Keratinocyte (primary cell): ENCODE data around the gene C20orf144. TPM values are rescaled to one million over a fixed set of nuclear protein-coding genes. Genes with fewer than 3 reads are reported as not detected.

ENCODE experiments used
- DNase-seq: peaks from one replicate; pipeline ENCODE4 v3.0.0-alpha.2; 2011; ENCODE audit warnings: low read depth, missing footprints, low spot score
- FAIRE-seq: peaks from 2 replicates; lab custom pipeline; 2011; peaks lifted over from hg19 to GRCh38; lab: Jason Lieb, UNC
- H2AFZ ChIP-seq: 2 replicates; pipeline ENCODE4 v1.6.0; 2012; ENCODE audit warnings: low read length, control low read depth, inconsistent platforms; ENCODE audit not compliant: control insufficient read depth
- H3K27ac ChIP-seq: 2 replicates; pipeline ENCODE4 v1.5.1; 2011; ENCODE audit warnings: low read length; ENCODE audit not compliant: control insufficient read depth, insufficient read depth
- H3K27me3 ChIP-seq: 3 replicates; pipeline ENCODE4 v1.6.0; 2011; ENCODE audit warnings: low read length; ENCODE audit not compliant: control insufficient read depth, insufficient read depth; ENCODE audit errors: extremely low read depth
- H3K36me3 ChIP-seq, 2 experiments: 2 replicates in 1 of 2; 3 replicates in 1 of 2; pipeline ENCODE4 v1.5.1; 2011; ENCODE audit warnings: low read length in 2 of 2, mild to moderate bottlenecking in 1 of 2; ENCODE audit not compliant: control insufficient read depth in 2 of 2, insufficient read depth in 2 of 2; ENCODE audit errors: extremely low read depth in 1 of 2
- H3K4me1 ChIP-seq: 3 replicates; pipeline ENCODE4 v1.5.1; 2011; ENCODE audit warnings: low read length; ENCODE audit not compliant: control insufficient read depth, insufficient read depth; ENCODE audit errors: extremely low read depth
- H3K4me2 ChIP-seq: 3 replicates; pipeline ENCODE4 v1.6.0; 2011; ENCODE audit warnings: low read depth, low read length; ENCODE audit not compliant: control insufficient read depth, insufficient read depth; ENCODE audit errors: extremely low read depth
- H3K4me3 ChIP-seq, 3 experiments: fragments of 200-600 bp in 1 of 3; sonication (generic) in 1 of 3; 2 replicates in 2 of 3; 3 replicates in 1 of 3; pipeline ENCODE4 v1.5.1; 2011 to 2016; ENCODE audit warnings: low read length in 3 of 3, mild to moderate bottlenecking in 3 of 3, control low read depth in 2 of 3, inconsistent platforms in 1 of 3, low read depth in 1 of 3, mixed read lengths in 1 of 3, mixed run types in 1 of 3, moderate library complexity in 1 of 3; ENCODE audit not compliant: control insufficient read depth in 2 of 3, insufficient read depth in 2 of 3; ENCODE audit errors: extremely low read depth in 1 of 3
- H3K79me2 ChIP-seq: 2 replicates; pipeline ENCODE4 v1.6.0; 2012; ENCODE audit warnings: low read length; ENCODE audit not compliant: control insufficient read depth, insufficient read depth
- H3K9ac ChIP-seq: 3 replicates; pipeline ENCODE4 v1.6.0; 2011; ENCODE audit warnings: low read length; ENCODE audit not compliant: control insufficient read depth, insufficient read depth; ENCODE audit errors: extremely low read depth
- H3K9me1 ChIP-seq: 3 replicates; pipeline ENCODE4 v1.6.0; 2011; ENCODE audit warnings: low read length; ENCODE audit not compliant: control insufficient read depth, insufficient read depth; ENCODE audit errors: extremely low read depth
- H3K9me3 ChIP-seq: 2 replicates; pipeline ENCODE4 v1.5.1; 2012; ENCODE audit warnings: low read depth, low read length; ENCODE audit not compliant: control insufficient read depth
- H4K20me1 ChIP-seq: 3 replicates; pipeline ENCODE4 v1.6.0; 2011; ENCODE audit warnings: low read length; ENCODE audit not compliant: control insufficient read depth, insufficient read depth; ENCODE audit errors: extremely low read depth
- CTCF ChIP-seq, 3 experiments: IDR thresholded peaks in 1 of 3; conservative IDR thresholded peaks in 1 of 3; optimal IDR thresholded peaks in 1 of 3; 2 replicates in 2 of 3; 3 replicates in 1 of 3; pipeline versions ENCODE3 to v1.5.1; 2011; ENCODE audit warnings: low read length in 3 of 3, mild to moderate bottlenecking in 3 of 3, moderate library complexity in 2 of 3, control low read depth in 1 of 3, inconsistent platforms in 1 of 3; ENCODE audit not compliant: insufficient read depth in 2 of 3; ENCODE audit errors: extremely low read depth in 1 of 3
- EZH2 ChIP-seq: IDR thresholded peaks from one replicate; pipeline ENCODE4 v1.6.1; 2012; ENCODE audit warnings: inconsistent platforms, mild to moderate bottlenecking, low read length, moderate library complexity
- dilution Hi-C: fragments of 300-500 bp; cut with MboI; formaldehyde crosslinking; loops from one replicate; pipeline ENCODE4 v1.7.0; 2020; ENCODE audit warnings: low sequenced_read_pairs; ENCODE audit not compliant: extremely low pct_ligation_motif_present
- polyA plus RNA-seq, 5 experiments: library from polyadenylated mRNA; depleted of rRNA in 3 of 5; stranded (reverse) in 3 of 5; stranded (forward) in 1 of 5; unstranded in 1 of 5; fragments of >200 nt; gene quantifications; 1 replicate in 1 of 5; 2 replicates in 3 of 5; 3 replicates in 1 of 5; pipeline versions ENCODE4 v1.2.1 to v1.2.3, GENCODE V29; 2011 to 2012; ENCODE audit warnings: missing spikeins in 2 of 5, low read depth in 1 of 5, low replicate concordance in 1 of 5

The C20orf144 gene
- polyA plus RNA-seq, 1 donor (not counting 4 experiments of a cell fraction or from before 2014, with no cell fraction given), result 0.03 TPM

- FAIRE-seq, result no peak
- H3K27ac ChIP-seq, result no peak overlapping the region
These were observed 49.3 kb downstream of the C20orf144 start for GRCh38 chr20:33711446-33711738.

More at GRCh38 chr20:33711446-33711738, 49.3 kb downstream of the C20orf144 start:
- Histone ChIP-seq H3K4me1 (peaks cover 2% of the 10 kb centered on the region), H3K9me1 (no peaks in the 10 kb centered on the region), H3K9me3 (no peaks in the 10 kb centered on the region), H3K79me2 (no peaks in the 10 kb centered on the region), H3K36me3 (peaks cover 1 to 5% of the 10 kb centered on the region in 2 experiments), H4K20me1 (no peaks in the 10 kb centered on the region), H3K4me3 (no peak overlapping the region), H3K4me2 (no peak overlapping the region), H3K9ac (no peak overlapping the region), H3K27me3 (no peaks in the 10 kb centered on the region), H2AFZ (no peak overlapping the region)
- TF ChIP-seq CTCF (optimal IDR thresholded peaks at IDR 0.05 in 1 of 3, IDR thresholded peaks at IDR 0.05 in 1 of 3, conservative IDR thresholded peaks at IDR 0.05 in 1 of 3; ENCODE audit: extremely low read depth in 1 of 3, insufficient read depth in 2 of 3, low read length in 3 of 3) (no peak), EZH2 (no peak)
- dilution Hi-C loops, result no loop called here
- DNase-seq, result no peak

Other genes starting within 250 kb of the C20orf144 start
- 3.6 to 6.5 TPM (median 4.8 TPM) in 3 replicates for gene SNTA1, start 218.6 kb upstream of the C20orf144 start, polyA plus RNA-seq
- 5.5 to 8.7 TPM (median 6.8 TPM) in 3 replicates for gene CBFA2T2, start 172.2 kb upstream of the C20orf144 start, polyA plus RNA-seq
- 0.28 to 0.50 TPM (median 0.48 TPM) in 3 replicates for gene ACTL10, start 4.6 kb downstream of the C20orf144 start, polyA plus RNA-seq
- gene NECAB3, start 12.1 kb downstream of the C20orf144 start, polyA plus RNA-seq, result 3.8 to 10.3 TPM (median 4.6 TPM) in 3 replicates
- gene E2F1, start 24.1 kb downstream of the C20orf144 start, polyA plus RNA-seq, result 1.3 to 3.4 TPM (median 2.8 TPM) in 3 replicates
- 3.2 to 6.3 TPM (median 6.1 TPM) in 3 replicates for gene PXMP4, start 58.0 kb downstream of the C20orf144 start, polyA plus RNA-seq
- 1.7 to 3.2 TPM (median 2.5 TPM) in 3 replicates for gene ZNF341, start 69.7 kb downstream of the C20orf144 start, polyA plus RNA-seq
- 44.9 to 72.2 TPM (median 68.2 TPM) in 3 replicates for gene CHMP4B, start 149.0 kb downstream of the C20orf144 start, polyA plus RNA-seq